ENCODE results near the gene FRMD7.

- TF ChIP-seq CTCF (IDR thresholded peaks at IDR 0.05): no peak
- TF ChIP-seq POLR2A (IDR thresholded peaks at IDR 0.05): no peak
Measured at GRCh38 chrX:132044953-132045352, 82.9 kb downstream of the FRMD7 start.

Data from right lobe of liver (tissue), 4 donors.